Ishikawa (cell line): ENCODE results near the gene CUBN.

Source experiments
- CEBPB ChIP-seq: IDR thresholded peaks from 2 replicates; pipeline ENCODE4 v1.6.1; 2012
- CREB1 ChIP-seq: IDR thresholded peaks from 2 replicates; pipeline ENCODE4 v1.6.1; 2012; ENCODE audit warnings: low read depth
- EGR1 ChIP-seq: IDR thresholded peaks from 2 replicates; pipeline ENCODE4 v1.6.1; 2012
- EP300 ChIP-seq: IDR thresholded peaks from 2 replicates; pipeline ENCODE4 v1.6.1; 2012; ENCODE audit warnings: borderline replicate concordance
- FOXM1 ChIP-seq: IDR thresholded peaks from 2 replicates; pipeline ENCODE4 v1.6.1; 2012; ENCODE audit warnings: low read depth, borderline replicate concordance
- NFIC ChIP-seq: IDR thresholded peaks from 2 replicates; pipeline ENCODE4 v1.6.1; 2012
- RAD21 ChIP-seq: IDR thresholded peaks from 2 replicates; pipeline ENCODE4 v1.6.1; 2012; ENCODE audit warnings: low read depth
- REST ChIP-seq: IDR thresholded peaks from 2 replicates; pipeline ENCODE4 v1.6.1; 2012; ENCODE audit warnings: low read depth, mild to moderate bottlenecking
- TAF1 ChIP-seq: IDR thresholded peaks from 2 replicates; pipeline ENCODE4 v1.6.1; 2012; ENCODE audit warnings: low read depth, mild to moderate bottlenecking
- TCF12 ChIP-seq: IDR thresholded peaks from 2 replicates; pipeline ENCODE4 v1.6.1; 2012; ENCODE audit warnings: low read depth
- TEAD4 ChIP-seq: IDR thresholded peaks from 2 replicates; pipeline ENCODE4 v1.6.1; 2012
- YY1 ChIP-seq: IDR thresholded peaks from 2 replicates; pipeline ENCODE4 v1.6.1; 2012; ENCODE audit warnings: low read depth
- ZBTB7A ChIP-seq: IDR thresholded peaks from 2 replicates; pipeline ENCODE4 v1.6.1; 2012; ENCODE audit warnings: low read depth
- TF ChIP-seq, protein P1 (sequence below): IDR thresholded peaks from 2 replicates; pipeline ENCODE4 v1.6.1; 2012
- TF ChIP-seq, protein P2 (sequence below): IDR thresholded peaks from 2 replicates; pipeline ENCODE4 v1.6.1; 2012

Gene CUBN

DNA sequence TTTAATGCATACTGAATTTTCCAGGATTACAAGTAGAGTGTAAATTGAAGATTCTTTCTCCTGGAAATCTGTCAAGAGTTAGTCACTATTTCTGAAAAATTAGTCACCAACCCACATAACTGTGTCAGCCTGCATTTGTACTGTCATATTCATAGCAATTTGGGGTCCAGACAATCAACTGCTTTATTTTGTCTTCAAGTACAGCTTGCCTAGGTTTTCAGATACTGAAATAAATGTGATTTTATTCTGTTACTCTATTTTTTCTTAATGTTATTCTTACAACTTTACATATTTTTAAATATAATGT, 55.1 kb downstream of the CUBN start:
- TF ChIP-seq TEAD4 (no peak), YY1 (no peak), CREB1 (no peak), CEBPB (no peak), TCF12 (no peak), REST (no peak), RAD21 (no peak), TAF1 (no peak), FOXM1 (no peak), NFIC (no peak), EP300 (no peak), EGR1 (no peak)
- TF ChIP-seq, protein P1, sequence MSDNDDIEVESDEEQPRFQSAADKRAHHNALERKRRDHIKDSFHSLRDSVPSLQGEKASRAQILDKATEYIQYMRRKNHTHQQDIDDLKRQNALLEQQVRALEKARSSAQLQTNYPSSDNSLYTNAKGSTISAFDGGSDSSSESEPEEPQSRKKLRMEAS, result no peak
- TF ChIP-seq, protein P2, sequence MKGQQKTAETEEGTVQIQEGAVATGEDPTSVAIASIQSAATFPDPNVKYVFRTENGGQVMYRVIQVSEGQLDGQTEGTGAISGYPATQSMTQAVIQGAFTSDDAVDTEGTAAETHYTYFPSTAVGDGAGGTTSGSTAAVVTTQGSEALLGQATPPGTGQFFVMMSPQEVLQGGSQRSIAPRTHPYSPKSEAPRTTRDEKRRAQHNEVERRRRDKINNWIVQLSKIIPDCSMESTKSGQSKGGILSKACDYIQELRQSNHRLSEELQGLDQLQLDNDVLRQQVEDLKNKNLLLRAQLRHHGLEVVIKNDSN, result no peak

DNA sequence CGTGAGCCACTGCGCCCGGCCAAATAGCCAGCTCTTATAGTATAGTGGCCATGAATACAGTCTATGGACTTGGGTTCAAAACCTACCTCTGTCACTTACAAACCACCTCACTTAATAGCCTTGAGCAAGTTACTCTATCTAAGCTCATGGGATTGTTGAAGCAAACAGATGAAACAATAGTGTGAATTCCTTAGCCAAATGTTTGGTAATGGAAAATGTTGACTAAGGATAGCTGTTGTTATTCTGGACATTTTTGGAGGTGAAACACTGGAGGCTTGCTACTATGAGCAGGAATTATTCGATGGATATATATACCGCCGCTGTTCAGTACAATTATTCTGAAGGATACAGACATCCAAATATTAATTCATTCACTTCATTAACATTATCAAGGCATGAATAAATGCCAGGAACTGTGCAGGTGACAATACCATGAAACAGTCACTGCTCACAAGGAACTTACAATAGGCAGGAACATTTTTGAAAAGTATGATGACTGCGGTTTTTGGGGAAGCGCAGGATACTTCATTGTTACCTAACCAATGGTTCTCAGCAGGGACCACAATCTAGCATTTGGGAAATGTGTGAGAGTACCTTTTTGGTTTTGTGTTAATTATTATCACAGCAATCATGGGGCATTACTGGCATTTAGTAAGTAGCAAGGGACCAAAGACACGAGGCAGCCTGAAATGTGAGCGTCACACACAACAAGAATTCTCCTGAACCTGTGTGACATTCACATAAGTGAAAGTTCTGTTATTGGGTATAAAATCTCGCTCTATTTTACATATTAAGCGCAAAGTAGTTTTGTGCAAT, 55.7 kb downstream of the CUBN start:
- TF ChIP-seq CEBPB (no peak), YY1 (no peak), NFIC (no peak), TCF12 (no peak), TEAD4 (no peak), REST (no peak), RAD21 (no peak), TAF1 (no peak), EP300 (no peak), CREB1 (no peak), EGR1 (no peak), FOXM1 (no peak), ZBTB7A (no peak)
- TF ChIP-seq, protein P2, result no peak
- TF ChIP-seq, protein P1, result no peak

- TF ChIP-seq, protein P2, result no peak
- TF ChIP-seq EGR1 (no peak), TEAD4 (no peak), REST (no peak), YY1 (no peak), TCF12 (no peak), NFIC (no peak), FOXM1 (no peak)
- TF ChIP-seq, protein P1, result no peak
These were observed 60.7 kb downstream of the CUBN start for GRCh38 chr10:17068953-17069352.
